ENCODE data around the gene UQCR10.

The UQCR10 gene

DNA sequence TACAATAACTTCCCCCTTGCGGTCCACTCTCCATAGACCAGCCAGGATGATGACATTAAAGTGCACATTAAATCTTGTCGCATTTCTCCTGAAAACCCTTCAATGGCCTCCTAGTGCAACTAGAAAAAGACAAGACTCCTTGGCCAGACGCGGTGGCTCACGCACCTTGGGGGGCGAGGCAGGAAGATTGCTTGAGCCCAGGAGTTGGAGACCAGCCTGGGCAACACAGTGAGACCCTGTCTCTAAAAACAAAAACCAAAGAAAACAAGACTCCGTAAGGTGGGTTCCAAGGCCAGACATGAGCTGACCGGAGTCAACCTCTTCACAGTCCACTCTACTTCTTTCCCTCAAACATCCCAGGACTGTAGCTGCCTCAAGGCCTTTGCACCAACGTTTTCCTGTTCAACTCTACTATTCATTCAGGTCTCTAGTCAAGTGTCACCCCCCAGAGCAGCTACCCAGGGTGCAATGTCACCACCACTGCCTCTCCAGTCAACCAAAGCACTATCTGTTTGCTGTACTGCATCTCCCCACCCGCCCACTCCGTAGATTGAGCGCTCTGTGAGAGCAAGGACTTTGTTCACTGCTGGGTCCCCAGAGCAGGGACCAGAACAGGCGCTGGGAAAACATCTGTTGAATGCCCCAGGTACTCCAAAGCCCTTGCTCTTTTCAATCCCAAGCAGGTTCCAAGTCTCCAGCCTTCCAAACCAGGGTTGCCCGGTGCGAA, 1.1 kb upstream of the UQCR10 start:
- DNase-seq: peak; percentile 39

DNA sequence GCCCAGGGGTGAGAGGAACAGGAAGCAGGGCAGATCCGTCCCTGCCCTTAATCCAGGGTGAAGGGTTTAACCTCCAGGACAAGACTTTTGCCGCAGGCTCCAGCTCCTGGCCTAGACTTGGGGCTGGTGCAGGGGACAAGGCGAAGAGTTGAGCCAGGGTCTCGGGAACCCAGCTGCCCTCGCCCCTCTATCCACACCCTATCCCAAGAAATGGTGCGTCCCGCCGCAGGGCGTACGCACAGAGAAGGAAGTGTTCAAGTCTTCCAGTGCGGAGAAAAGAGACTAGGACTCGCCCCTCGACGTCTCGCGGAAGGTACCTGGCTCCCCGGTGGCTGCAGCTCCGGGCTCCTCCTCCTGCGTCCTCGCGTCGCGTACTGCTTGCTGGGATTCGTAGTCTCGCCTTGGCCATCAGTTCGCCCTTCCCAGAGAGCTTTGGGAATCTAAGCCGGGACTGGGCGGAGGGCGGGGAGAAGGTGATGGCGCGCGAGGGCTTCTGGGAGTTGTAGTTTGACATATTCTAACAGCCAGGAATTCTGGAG, 468 bp upstream of the UQCR10 start, which contains the start of gene ZMAT5:
ZMAT5 (minus strand) TSS at position 376 of the 539 bp plus-strand sequence. CDS start 18,463 bp downstream, outside the sequence.
- DNase-seq: peak; percentile 93

DNA sequence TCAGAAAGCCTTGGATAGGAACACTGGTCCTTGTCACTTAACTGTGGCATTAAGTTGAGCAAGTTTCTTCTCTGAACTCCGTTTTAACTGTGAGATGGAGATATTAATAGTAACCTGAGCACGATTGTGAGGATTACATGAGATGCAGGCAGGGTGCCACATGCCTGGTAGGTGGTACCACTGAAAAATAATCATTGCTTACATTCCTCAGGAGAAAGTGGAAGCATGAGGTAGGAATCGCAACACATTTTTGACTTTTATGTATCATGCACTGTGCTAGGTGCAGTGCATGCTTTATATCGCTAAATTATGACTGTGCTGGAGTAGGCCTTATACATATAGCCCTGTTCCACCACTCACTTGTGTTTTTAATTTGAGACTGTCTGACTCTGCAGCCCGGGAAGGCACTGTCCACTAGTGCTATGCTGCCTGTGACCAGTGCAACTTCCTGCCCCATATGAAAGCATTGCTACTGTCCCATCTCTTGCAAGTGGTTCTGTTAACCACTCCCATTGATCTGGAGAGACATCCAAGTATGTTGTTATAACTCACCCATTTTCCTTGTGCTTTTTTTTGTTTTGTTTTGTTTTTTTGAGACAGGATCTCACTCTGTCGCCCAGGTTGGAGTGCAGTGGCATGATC, 1.0 kb downstream of the UQCR10 start:
- no peak for DNase-seq

- DNase-seq: no peak
Observed at GRCh38 chr22:29769723-29770321, 2.7 kb downstream of the UQCR10 start.

DNA sequence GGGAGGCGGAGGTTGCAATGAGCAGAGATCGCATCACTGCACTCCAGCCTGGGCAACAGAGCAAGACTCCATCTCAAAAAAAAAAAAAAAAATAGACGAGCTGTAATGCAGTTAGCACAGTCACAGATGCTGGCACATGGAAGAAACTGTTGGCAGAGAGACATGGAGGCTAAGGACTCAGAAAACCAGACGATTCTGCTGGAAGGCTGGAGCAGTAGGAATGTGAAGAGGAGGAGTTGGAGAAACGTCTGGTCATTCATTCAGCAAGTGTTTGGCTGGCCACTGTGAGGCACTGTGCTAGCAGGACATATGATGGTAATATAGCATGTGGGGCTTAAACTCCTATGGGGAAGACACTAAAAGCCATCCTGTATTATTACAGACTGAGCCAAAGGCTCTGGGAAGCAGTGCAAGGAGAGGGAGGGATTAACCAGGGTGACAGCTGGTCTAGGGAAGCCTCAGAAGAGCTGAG, 5.0 kb downstream of the UQCR10 start:
- no peak for DNase-seq

DNA sequence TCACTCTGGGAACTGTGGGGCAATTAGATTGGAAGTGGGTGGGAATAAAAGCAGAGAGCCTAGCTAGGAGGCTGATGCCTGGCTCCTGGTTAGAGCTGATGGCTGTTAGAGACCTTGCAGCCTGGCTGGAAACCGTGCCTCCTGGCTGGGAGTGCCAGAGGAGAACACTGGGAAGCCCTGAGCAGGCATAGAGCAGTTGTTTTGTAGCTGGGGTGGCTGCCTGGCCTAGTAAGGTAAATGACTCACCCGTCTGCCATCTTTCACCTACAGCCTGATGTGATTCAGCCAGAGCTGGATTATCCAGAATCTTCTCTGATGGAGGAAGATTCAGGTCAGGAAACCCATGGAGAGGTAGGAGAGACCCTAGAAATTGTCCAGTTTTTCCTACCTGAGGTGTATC, 6.1 kb downstream of the UQCR10 start:
- DNase-seq: no peak

GRCh38 chr22:29780220-29780619, 13.1 kb downstream of the UQCR10 start:
- no peak for DNase-seq

- no peak for DNase-seq
Observed at GRCh38 chr22:29780748-29781676, 13.8 kb downstream of the UQCR10 start.

DNA sequence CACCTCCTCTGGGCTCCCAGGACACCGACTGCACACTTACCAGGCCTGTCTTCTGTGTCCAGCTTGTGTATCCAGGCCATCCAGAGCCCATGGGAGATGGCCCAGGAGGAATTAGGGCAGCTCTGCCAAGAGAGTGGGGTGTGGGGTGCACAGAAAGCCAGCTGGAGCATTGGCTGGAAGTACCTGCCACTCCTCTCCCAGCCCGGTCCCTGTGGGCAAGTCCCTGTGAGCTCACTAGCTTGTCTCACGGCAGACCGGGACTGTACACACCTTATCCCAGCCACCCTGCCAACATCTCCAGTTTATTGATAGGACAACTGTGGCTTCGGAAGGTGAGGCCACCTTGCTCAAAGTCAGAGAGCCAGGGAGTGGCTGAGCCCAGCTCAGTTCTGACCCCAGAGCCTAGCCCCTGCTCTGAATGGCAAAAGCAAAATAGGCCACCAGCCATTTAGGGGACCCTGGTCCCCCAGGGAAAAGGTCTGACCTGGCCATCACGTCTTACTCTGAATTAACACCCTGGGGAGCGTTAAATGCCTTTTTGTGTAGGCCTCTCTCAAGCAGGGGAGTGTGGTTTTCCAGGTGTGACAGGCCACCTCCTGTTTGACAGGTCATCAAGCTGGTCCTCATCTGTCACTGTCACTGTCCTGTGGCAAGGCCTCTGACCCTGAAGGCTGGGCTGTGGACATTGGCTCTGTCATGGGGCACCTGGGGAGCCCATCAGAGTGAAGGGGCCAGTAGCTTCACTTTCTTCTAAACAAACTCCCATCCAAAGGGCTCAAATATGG, 15.1 kb downstream of the UQCR10 start:
- no peak for DNase-seq

GRCh38 chr22:29784451-29785361, 17.5 kb downstream of the UQCR10 start:
- DNase-seq: no peak

DNA sequence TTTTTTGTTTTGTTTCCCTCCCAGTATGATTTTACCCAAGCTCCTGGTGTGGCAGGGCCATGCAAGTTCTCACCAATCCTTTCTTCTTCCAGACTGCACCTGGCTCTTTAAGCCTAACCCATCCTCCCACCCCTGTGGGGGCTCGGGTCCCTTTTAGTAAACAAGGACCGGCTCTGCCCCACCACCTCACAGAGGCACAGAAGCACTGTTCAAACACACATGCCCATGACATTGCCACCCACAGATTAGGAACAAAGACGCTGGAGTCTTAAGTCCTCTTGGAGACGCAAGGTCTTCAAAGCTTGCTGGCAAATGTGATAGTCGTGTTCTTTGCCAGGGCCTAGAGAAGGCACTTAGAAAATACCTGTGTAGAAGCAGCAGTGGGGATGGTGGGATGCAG, 18.9 kb downstream of the UQCR10 start:
- no peak for DNase-seq

- DNase-seq: no peak
Observed at GRCh38 chr22:29787371-29787980, 20.3 kb downstream of the UQCR10 start.

DNA sequence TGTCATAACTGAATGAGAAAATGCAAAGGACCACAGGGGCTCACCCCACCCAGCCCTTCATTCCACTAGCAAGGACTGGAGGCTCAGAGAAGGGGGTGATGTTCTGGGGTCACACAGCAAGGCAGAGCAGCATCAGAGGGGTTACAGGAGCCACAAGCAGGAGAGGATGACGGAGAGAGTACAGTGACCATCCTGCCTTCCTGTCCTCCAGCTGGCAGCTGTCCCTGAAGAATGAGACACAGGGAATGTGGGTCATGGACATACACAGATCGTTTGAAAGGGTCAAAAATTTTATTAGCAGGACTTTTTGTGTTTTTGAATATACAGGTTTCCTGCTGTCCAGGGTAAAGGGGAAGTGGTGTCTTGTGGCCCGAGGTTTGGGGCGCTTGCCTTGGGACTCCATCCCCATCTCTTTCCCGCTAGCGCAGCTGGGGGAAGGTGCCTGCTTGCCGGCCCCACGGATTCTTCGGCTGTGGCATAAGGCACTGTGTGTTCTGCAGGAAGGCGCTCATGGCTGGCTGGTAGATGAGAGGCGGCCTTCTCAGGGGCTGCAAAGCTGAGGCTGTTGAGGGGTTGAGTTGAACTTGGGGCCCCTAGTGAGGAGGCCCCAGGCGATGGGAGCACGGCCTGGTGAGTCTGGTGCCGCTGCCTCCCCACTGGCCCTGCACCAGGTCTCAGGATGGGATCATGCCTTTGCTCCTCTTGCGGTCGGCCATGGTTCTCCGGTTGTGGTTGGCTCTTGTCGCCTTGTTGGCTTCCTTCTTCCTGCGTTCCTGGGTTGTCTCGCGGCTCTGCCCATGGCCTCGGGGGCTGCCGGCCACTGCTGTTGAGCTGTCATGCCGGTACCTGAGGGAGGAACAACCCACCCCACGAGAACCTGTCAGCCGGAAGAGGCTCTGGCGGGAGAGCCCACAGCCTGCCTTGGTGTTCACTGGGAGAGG, 21.4 kb downstream of the UQCR10 start:
- DNase-seq: no peak

DNA sequence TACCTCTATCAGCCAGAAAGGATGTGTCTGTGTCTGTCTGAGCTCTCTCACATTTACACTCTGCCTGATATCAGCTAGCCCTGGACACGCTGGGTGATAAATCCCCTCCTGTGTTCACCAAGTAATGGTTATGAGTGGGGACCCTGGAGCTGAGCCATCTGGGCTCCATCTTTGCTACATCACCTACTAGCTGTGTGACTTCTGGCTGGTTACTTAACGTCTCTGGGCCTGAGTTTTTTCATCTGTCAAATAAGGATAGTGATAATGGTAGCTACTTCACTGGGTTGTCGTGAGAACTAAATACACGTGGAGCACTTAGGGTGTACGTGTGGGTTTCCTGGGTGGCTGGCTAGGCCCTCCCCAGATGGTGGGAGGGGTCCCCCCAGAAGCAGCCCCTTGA, 22.9 kb downstream of the UQCR10 start:
- DNase-seq: no peak

- no peak for DNase-seq
Observed at GRCh38 chr22:29793396-29793795, 26.2 kb downstream of the UQCR10 start.

- DNase-seq: no peak
Observed at GRCh38 chr22:29795663-29796062, 28.5 kb downstream of the UQCR10 start.

DNA sequence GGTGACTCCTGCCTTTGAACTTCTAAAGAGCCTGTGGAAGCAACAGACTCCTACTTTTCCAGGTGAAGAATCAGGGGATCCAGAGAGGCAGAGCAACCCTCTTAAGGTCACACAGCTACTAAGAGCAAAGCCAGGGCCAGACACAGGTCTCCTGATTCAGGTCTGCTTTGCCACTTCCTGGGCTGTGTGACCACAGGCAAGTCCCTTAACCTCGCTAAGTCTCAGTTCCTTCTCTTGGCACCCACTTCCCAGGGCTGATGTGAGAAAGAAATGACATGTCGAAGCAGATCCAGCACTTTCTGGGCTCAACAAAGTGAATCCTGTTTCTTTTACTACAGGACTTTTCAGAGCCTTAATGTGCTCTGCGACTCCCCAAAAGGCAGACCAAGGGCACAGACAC, 30.2 kb downstream of the UQCR10 start:
- DNase-seq: no peak

- no peak for DNase-seq
Observed at GRCh38 chr22:29798318-29798717, 31.1 kb downstream of the UQCR10 start.

GRCh38 chr22:29798801-29799200, 31.6 kb downstream of the UQCR10 start:
- no peak for DNase-seq

Data from activated naive CD4-positive, alpha-beta T cell treated with Interleukin-2 at 50 U/mL for 16 hours (primary cell).